ENCODE measurements around the gene REXO4. TPM values are rescaled to one million over a fixed set of nuclear protein-coding genes. Genes with fewer than 3 reads are reported as not detected.
A peak's percentile ranks its signal among the peaks of the same experiment; 100 is the strongest.
"Not testable (repeated sequence)": the region's sequence is repeated elsewhere in the genome, so short reads cannot be mapped to it uniquely, and the experiment has no call there.

Gene REXO4
- total RNA-seq, 1 donor from 2014 or later = 28.5 TPM

DNA sequence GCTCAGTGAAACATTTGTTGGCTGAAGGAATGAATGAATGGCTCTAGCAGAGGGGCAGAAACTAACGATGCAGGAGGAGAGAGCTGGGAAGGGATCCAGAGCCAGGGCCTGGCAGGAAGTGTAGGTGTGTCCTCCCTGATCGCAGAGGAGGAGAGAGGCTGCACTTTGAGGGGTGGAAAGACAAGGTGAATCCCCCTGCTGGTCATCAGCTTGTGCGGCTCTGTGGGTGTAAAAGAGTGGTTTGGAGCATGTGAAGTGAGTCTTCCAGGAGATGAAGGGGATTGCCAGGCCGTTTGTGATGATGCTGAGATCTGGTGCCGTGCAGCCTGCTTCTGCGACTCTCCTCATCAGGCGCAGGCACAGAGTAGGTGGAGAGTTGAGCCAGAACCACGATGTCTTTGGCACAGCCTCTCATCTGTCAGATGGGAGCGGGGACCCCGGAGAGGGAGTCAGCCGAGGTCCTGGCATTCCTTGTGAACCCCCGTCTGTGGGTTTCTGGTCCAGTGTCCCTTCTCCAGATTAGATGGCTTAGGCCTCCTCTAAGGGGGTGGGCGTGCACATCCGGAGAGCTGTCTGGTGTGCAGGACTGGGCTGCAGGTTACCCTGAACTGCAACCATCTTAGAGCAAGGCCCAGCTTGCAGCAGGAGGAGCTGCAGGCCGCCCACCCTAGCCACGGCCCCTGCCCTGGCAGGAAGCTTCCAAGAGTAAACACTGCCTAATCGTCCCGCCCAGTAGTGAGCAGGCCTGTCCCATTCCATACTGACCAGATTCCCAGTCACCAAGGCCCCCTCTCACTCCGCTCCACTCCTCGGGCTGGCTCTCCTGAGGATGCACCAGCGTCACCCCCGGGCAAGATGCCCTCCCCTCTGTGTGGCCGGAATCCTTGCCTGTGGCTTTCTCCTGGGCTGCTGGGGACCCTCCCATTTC, 4.1 kb upstream of the REXO4 start, which contains the start of gene ADAMTS13:
Gene ADAMTS13, plus strand, starts transcription at position 753 of the 928 bp plus-strand sequence. Its CDS starts 77 bp downstream, at position 830.
- DNase-seq (ENCODE audit: low read depth) = no peak

DNA sequence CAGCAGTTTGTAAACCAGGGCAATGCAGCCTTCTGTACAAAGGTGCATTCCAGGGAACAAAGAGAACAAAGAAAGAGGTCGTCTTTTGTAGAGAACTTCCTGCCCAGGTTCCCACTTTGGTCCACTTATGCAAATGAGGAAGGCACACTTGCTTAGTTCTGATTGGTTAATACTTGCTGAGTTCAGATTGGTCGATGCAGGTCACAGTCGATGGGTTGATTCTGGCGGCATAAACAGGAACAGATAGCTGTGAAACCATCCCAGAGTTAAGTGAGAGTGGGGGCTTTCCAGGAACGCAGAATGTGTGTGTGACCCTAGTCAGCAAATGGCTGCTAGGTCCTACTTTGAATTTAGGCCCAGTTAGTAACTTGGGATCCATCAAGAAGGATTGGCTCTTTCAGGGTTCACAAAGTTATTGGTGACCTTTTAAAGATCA, 2.6 kb upstream of the REXO4 start:
- no peak for DNase-seq (ENCODE audit: low read depth)

DNA sequence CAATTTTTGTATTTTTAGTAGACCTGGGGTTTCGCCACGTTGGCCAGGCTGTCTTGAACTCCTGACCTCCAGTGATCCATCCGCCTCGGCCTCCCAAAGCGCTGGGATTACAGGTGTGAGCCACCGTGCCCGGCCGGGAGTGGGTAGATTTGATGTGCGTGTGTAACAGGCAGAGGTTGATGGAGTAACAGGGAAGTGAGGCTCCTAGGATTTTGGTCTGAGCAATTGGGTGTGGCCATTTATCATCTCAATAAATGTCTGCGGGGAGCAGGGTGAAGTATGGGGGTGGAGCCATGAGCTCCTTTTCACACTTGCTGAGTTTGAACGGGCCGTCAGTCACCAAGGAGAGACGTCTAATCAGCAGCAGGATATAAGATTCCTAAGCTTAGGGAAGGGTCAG, 1.2 kb upstream of the REXO4 start:
- no peak for DNase-seq (ENCODE audit: low read depth)

DNA sequence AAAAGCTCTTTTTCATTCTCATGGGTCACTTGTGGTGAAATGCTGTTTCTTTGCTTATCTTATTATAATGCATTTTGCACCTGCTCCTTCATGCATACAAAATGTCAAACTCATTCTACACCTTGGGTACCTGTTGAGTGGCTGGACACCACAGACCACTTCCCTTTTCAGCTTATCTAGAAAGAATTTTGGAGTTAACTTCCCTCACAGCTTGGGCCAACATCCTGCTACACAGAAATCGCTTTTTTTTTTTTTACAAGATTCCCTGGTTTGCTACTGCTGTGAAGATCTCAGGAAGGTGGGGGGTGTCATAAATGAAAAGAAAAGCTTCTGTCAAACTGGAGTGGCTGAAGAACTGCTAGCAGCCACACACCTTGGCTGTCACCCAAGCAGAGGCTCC, 2.6 kb downstream of the REXO4 start:
- no peak for DNase-seq (ENCODE audit: low read depth)

DNA sequence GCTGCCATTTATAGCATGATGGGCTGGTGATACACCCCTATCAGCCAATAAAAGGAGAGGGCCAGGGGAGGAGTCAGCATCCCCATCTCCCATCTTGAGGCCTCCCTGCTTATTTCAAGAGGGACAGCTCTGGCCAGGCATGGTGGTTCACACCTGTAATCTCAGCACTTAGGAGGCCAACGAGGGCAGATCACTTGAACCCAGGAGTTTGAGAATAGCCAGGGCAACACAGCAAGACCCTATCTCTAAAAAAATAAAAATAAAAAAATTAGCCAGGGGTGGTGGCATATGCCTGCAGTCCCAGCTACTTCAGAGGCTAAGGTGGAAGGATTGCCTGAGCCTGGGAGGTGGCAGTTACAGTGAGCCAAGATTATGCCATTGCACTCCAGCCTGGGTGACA, 9.8 kb downstream of the REXO4 start:
- DNase-seq (ENCODE audit: low read depth) = no peak

DNA sequence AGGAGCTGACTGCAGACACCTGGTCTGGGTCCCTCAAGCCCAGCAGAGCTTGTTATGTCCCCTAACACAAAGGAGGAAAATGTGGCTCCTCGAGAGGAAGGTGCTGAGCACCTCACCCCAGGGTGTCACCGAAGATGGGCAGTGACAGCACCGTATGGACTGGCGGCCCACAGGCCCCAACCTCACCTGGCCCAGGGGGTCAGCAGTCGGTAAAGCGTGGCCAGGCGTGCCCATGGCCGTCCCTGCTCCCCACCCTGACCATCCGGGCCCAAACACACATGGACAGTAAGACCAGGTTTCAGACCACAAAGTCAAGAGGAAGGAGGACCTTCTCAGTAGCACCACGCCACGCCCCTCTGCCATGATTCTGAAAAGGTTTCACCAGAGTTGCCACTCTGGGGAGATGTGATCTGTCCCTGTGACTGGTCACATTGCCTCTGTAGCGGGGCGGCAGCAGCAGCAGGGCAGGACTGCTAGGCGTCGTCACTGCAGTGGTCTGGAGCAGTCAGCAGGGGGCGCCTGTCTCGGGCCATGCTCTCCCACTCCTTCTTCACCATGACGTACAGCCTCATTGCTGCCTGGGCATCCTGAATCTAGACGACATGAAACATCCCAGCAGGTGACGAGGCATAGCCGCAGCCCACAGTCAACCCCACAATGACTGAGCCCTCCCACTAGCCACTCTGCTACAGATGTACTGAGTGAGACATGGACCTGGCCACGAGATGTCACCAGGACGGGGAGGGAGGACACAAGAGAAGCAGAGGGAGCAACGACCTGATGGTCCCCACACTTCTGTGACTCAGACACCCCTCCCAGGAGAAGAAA, 11.1 kb downstream of the REXO4 start:
- peak; percentile 71 for DNase-seq (ENCODE audit: low read depth)

DNA sequence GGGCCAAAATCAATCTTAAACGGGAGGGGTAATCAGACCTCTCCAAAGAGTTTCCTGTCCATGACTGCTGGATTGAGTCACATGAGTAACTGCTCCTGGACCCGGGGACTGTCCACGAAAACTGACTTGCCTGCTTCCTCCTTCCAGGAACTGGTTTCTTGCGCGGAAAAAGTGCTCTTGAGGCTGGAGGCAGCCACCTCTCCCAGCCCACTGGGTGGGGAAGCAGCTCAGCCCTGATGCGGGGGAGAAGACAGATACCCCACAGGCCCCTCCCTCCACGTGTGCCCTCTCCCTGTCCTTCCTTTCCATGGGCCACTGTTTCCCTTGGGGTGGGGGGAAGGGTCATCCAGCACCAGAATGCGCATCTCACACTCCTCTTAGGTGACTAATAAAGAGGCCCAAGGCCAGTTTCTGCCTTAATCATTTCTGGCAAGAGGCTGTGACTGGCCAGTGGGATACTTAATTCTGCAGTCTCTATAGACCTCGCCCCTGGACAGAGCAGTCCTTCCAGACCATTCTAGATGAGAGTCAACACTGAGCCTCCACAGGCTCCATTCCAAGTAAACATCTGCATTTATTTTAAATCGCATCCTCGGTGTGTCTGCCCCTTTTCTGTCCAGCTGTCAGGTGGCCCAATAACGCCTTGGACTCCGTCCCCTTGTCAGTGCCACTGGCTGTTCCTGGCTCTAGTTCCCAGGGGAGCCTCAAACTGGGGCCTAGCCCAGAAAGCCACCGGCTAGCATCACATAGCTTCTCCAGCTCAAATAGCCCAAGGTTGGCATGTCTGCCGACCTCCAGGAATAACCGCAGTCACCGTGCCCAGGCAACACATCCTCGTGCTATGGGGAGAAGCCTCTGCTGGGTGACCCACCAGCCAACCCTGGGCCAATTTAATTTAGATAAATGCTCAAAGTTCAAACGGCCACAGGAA, 12.0 kb downstream of the REXO4 start:
- DNase-seq (ENCODE audit: low read depth) = no peak

DNA sequence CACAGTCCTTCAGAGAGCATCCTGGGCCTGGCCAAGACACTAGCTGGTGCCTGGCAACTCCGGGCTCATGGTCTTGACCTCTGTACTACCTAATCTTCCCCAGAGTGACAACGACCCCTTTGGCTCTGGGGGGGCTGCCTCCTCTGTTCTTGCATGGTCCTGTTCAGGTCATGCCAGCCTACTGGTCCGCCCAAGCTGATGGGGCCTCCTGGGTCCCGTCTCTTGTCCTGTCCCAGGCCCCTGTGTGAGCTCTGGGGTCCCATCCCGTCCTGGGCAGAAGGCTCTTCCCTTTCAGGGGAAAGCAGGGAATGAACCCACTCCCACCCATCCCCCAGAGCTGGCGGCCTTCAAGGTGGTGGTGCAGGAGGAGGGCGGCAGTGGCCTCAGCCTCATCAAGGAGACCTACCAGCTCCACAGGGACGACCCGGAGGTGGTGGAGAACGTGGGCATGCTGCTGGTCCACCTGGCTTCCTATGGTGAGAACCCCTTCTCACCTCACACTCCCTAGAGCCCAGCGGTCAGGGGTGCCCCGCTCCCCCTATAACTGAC, 13.3 kb downstream of the REXO4 start:
- no peak for DNase-seq (ENCODE audit: low read depth)

DNA sequence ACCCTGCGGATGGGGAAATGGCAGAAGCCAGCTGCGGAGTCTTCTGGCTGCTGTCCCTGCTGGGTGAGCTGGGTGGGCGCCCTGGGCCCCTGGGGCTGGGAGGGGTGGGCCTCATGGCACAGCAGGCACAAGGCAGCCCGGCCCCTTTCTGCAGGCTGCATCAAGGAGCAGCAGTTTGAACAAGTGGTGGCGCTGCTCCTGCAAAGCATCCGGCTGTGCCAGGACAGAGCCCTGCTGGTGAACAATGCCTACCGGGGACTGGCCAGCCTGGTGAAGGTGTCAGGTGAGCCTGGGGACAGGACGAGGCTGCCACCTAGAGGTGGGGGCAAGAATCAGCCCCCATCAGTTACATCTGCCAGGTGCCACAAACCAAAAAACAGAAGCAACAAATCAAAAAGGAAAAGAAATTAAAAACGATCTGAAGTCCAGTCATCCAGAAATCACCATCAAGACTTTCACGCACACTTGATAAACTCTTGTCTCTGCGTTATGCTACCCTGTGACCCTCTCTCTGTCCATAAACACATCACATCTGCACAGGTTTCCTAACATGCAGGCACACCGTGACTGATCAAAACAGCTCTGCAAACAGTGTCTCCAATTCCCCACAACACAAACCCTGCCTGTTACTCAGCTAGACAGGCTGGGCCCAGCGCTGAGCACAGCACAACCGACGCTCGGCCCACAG, 13.9 kb downstream of the REXO4 start:
- DNase-seq (ENCODE audit: low read depth) = no peak

DNA sequence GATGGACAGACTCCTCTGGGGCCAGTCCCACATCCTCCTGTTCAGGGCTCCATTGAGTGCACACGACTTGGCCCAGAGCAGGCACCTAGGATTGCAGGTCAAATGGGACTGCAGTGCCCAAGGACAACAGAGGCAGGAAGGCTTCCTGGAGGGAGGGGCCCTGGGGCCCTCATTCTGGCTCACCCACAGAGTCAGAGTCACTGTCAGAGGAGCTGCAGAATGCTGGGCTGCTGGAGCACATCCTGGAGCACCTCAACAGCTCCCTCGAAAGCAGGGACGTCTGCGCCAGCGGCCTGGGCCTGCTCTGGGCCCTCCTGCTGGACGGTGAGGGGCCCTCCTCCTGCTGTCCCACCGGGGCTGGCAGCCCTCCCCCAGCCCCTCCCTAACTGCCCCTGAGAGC, 15.1 kb downstream of the REXO4 start:
- no peak for DNase-seq (ENCODE audit: low read depth)

DNA sequence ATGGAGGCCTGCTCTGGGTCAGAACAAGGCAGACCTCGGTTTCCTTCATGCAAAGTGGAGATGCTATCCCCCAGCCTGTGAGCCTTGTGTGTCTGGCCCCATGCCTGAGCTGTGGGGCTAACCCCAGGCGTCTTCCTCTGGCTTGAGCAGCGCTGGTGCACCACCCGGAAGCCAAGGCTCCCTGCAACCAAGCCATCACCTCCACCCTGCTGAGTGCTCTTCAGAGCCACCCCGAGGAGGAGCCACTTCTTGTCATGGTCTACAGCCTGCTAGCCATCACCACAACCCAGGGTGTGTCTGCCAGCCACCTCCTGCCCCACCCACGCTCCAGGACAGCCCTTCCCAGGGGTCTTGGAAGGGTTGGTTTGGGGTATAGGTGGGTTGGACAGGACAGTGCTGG, 16.2 kb downstream of the REXO4 start:
- DNase-seq (ENCODE audit: low read depth) = no peak

DNA sequence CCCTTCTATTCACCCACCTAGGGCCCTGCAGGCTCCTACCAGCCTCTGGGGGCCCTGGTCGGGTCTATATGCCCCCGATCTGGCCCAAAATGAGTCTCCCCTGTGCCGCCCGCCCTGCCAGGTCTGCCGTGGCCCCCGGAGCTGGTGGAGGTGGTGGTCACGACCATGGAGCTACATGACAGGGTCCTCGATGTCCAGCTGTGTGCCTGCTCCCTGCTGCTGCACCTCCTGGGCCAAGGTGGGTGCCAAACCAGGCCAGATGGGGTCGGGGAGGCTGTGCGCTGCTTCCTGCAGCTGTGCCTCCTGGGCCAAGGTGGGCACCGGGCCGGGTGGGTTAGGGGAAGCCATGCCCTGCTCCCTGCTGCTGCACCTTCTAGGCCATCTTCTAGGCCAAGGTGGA, 17.5 kb downstream of the REXO4 start:
- no peak for DNase-seq (ENCODE audit: low read depth)

DNA sequence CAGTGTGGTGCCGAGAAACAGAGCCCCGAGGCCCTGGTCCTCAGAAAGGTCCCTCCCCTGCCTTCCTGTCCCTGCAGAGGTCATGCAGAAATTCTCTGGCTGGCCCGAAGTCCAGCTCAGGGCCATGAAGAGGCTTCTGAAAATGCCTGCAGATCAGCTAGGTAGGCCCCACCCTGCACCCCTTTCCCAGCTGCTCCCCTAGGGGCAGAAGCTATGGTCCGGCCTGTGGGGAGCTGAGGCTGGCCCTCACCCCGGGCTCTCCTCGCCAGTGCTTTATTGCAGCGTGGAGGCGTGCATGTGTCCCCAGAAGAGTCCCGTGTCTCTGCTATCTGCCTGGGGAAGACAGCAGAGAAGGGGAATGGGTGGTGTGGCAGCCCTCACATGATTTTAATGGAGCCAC, 19.9 kb downstream of the REXO4 start:
- DNase-seq (ENCODE audit: low read depth) = no peak

DNA sequence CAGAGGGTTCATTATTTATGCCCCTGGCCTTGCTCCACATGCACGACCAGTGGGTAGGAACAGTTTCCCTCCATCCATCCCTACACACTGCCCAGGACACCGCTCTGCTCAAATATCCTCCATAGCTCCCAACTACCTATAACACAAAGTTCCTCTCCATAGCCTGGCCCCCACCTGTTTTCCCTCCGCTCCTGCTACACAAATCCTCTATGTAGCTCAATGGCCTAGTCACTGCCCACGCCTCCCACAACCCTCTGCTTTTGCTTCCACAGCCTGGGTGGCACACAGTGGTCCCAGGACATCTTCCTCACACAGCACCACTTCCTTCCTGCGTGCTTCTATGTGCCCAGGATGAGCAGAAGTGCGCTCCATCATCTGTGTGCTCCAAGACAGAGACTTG, 20.4 kb downstream of the REXO4 start:
- no peak for DNase-seq (ENCODE audit: low read depth)

DNA sequence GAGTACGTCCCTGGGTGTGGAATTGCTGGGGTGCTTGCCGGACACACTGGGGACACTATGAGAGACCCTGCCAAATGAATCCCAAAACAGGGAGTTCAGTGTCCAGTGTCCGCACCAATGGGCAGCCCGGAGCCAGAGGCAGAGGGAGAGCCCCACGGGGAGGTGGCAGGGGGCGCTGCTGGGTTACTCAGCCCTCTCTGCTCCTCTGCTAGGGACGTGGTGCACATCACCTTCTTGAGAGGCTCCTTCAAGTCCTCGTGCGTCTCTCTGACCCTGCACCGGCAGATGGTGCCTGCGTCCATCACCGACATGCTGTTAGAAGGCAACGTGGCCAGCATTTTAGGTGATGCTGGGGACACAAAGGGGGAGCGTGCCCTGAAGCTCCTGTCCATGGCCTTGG, 20.9 kb downstream of the REXO4 start:
- DNase-seq (ENCODE audit: low read depth) = peak; percentile 15

DNA sequence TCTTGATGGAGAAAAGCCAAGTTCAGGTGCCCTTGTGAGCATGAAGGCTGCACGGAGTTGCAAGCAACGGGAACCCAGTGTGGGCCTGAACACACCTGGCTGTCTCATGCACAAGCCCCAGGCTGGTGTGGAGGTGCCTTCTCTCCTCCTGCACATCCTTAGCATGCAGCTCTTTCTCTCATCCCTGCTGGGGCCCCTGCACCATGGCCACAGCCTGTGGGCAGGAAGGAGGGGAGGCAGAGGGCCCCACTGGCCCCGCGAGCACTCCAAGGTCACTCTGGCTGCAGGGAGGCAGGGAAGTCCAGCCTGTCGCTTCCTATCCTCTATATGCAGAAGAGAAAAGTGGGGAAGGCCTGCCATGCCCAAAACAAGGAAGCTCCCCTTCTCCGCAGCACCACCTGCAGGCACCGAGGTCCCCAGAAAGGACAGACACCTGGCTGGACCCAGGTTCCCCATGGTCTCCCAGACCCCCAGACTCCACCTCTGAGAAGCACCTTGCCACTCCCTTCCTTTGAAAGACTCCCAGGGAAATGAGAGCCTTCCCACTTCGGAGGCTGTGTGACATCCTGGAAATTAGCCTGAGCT, 23.0 kb downstream of the REXO4 start:
- no peak for DNase-seq (ENCODE audit: low read depth)

DNA sequence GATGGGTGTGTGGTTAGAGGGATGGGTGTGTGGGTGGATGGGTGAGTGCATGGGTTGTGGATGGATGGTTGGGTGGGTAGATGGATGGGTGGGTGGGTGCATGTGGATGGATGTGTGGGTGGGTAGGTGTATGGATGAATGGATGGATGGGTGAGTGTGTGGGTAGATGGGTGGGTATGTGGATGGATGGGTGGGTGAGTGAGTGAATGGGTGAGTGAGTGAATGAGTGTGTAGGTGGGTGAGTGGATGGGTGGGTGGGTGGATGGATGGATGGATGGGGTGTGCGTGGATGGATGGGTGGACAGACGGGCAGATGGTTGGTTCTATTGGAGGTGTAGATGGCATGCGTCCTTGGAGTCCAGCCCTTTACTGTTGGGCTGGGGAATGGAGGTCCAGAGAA, 24.4 kb downstream of the REXO4 start:
- no peak for DNase-seq (ENCODE audit: low read depth)

DNA sequence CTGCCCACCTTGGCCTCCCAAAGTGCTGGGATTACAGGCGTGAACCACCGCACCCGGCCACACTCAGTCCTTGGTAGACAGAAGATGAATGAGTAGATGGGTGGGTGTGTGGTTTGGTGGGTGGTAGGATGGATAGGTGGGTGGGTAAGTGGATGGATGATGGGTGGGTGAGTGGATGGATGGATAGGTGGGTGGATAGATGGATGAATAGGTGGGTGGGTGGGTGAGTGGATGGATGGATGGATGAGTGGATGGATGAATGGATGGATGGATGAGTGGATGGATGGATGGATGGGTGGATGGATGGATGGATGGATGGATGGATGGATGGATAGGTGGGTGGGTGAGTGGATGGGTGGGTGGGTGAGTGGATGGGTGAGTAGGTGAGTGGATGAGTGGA, 25.5 kb downstream of the REXO4 start:
- DNase-seq (ENCODE audit: low read depth) = not testable (repeated sequence)

DNA sequence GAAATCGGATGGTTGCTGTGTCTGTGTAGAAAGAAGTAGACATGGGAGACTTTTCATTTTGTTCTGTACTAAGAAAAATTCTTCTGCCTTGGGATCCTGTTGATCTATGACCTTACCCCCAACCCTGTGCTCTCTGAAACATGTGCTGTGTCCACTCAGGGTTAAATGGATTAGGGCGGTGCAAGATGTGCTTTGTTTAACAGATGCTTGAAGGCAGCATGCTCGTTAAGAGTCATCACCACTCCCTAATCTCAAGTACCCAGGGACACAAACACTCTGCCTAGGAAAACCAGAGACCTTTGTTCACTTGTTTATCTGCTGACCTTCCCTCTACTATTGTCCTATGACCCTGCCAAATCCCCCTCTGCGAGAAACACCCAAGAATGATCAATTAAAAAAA, 26.4 kb downstream of the REXO4 start:
- DNase-seq (ENCODE audit: low read depth) = not testable (repeated sequence)

DNA sequence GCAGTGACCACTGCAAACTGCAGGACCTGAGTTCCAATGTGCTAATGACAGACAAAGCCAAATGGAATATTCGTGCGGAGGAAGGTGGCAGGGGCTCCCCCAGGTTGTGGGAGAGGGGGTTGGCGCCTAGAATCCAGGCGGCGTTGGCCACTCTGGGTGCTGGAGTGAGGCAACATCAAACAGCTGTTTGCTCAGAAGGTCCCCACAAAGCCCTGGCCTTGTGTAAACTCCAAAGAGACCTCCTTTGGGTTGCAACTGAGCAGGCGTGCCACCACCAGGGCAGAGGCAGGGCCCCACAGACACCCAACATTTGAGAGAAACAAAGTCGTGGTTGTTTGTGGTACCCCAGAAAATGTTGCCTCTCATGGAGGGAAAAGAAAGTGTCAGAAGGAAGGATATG, 27.1 kb downstream of the REXO4 start:
- DNase-seq (ENCODE audit: low read depth) = no peak
